Measurements from ENCODE around the gene TTLL13.

- TF ChIP-seq POLR2AphosphoS5 (IDR thresholded peaks at IDR 0.05; ENCODE audit: low read depth, low read length) (peak; percentile 67), CTCF (IDR thresholded peaks at IDR 0.05) (no peak), REST (IDR thresholded peaks at IDR 0.05; ENCODE audit: insufficient read depth in 1 of 2, low read depth in 2 of 2, low read length in 1 of 2) (no peak)
Measured at GRCh38 chr15:90232196-90232595, 17.2 kb upstream of the TTLL13 start.
